GM23338 (cell line): ENCODE data around the gene SSTR5. TPM values are rescaled to one million over a fixed set of nuclear protein-coding genes. Genes with fewer than 3 reads are reported as not detected.

Experiments used
- ATAC-seq: fragments of 200-7000 bp; cut with Tn5 transposase; 3 replicates; pipeline ENCODE4 v1.9.1; 2020
- DNase-seq: peaks from one replicate; pipeline ENCODE4 v3.0.0-alpha.2; 2015; ENCODE audit warnings: low spot score
- H2AFZ ChIP-seq: fragments of 200-600 bp; sonication (generic); 2 replicates; pipeline ENCODE4 v1.8.0; 2016; ENCODE audit warnings: antibody characterized with exemption, mild to moderate bottlenecking, moderate library complexity
- H3F3A ChIP-seq: fragments of 200-600 bp; sonication (generic); replicated peaks from 2 replicates; pipeline ENCODE4 v1.8.0; 2017; ENCODE audit warnings: antibody characterized with exemption, mixed run types, low read depth
- H3K27ac ChIP-seq: fragments of 200-600 bp; sonication (generic); 2 replicates; pipeline ENCODE4 v1.6.1; 2016; ENCODE audit warnings: low read depth
- H3K27me3 ChIP-seq: fragments of 200-600 bp; sonication (generic); 2 replicates; pipeline ENCODE4 v1.8.0; 2016; ENCODE audit warnings: mild to moderate bottlenecking, mixed run types, moderate library complexity; ENCODE audit not compliant: insufficient read depth
- H3K36me3 ChIP-seq: fragments of 200-600 bp; sonication (generic); 2 replicates; pipeline ENCODE4 v1.8.0; 2016; ENCODE audit warnings: mild to moderate bottlenecking; ENCODE audit not compliant: insufficient read depth
- H3K4me1 ChIP-seq: fragments of 200-600 bp; sonication (generic); 2 replicates; pipeline ENCODE4 v1.8.0; 2016; ENCODE audit warnings: mild to moderate bottlenecking, moderate library complexity; ENCODE audit not compliant: insufficient read depth
- H3K4me2 ChIP-seq: fragments of 200-600 bp; sonication (generic); 2 replicates; pipeline ENCODE4 v1.7.1; 2017; ENCODE audit warnings: mixed run types
- H3K4me3 ChIP-seq: fragments of 200-600 bp; sonication (generic); 2 replicates; pipeline ENCODE4 v1.6.1; 2016; ENCODE audit warnings: mixed run types
- H3K79me2 ChIP-seq: fragments of 200-600 bp; sonication (generic); replicated peaks from 2 replicates; pipeline ENCODE4 v1.8.0; 2017; ENCODE audit warnings: mild to moderate bottlenecking; ENCODE audit not compliant: insufficient read depth
- H3K9me2 ChIP-seq: fragments of 200-600 bp; sonication (generic); 2 replicates; pipeline ENCODE4 v1.8.0; 2017; ENCODE audit not compliant: insufficient read depth
- H4K20me1 ChIP-seq: fragments of 200-600 bp; sonication (generic); replicated peaks from 2 replicates; pipeline ENCODE4 v1.8.0; 2017; ENCODE audit warnings: mild to moderate bottlenecking; ENCODE audit not compliant: insufficient read depth
- H3K27ac Mint-ChIP-seq: 2 replicates; pipeline ENCODE4 v1.8.0; 2020; ENCODE audit warnings: inconsistent platforms, mild to moderate bottlenecking, moderate library complexity, mixed read lengths
- H3K27me3 Mint-ChIP-seq: 3 replicates; pipeline ENCODE4 v1.8.0; 2022; ENCODE audit warnings: low read depth, mild to moderate bottlenecking, moderate library complexity, mixed read lengths, inconsistent platforms; ENCODE audit not compliant: insufficient read depth, poor library complexity
- H3K36me3 Mint-ChIP-seq: 3 replicates; pipeline ENCODE4 v1.8.0; 2021; ENCODE audit warnings: low read depth, mild to moderate bottlenecking, inconsistent platforms, moderate library complexity, mixed read lengths
- H3K4me1 Mint-ChIP-seq: 3 replicates; pipeline ENCODE4 v1.8.0; 2020; ENCODE audit warnings: mild to moderate bottlenecking, inconsistent platforms, mixed read lengths
- H3K4me3 Mint-ChIP-seq: 3 replicates; pipeline ENCODE4 v1.8.0; 2021; ENCODE audit warnings: moderate library complexity, mild to moderate bottlenecking, inconsistent platforms, mixed read lengths
- H3K9me3 Mint-ChIP-seq: 3 replicates; pipeline ENCODE4 v1.8.0; 2020; ENCODE audit warnings: moderate library complexity, mild to moderate bottlenecking, inconsistent platforms, mixed read lengths
- CREB1 ChIP-seq: fragments of 250-450 bp; sonication (Bioruptor Pico); IDR thresholded peaks from 2 replicates; pipeline ENCODE4 v1.5.0; 2020; ENCODE audit warnings: low read depth, mild to moderate bottlenecking, moderate library complexity
- EZH2 ChIP-seq: fragments of 200-600 bp; sonication (generic); IDR thresholded peaks from one replicate; pipeline ENCODE4 v1.8.0; 2017; ENCODE audit warnings: antibody characterized with exemption, mild to moderate bottlenecking, low read depth; ENCODE audit not compliant: unreplicated experiment
- EZH2phosphoT487 ChIP-seq: fragments of 200-600 bp; sonication (generic); IDR thresholded peaks from one replicate; pipeline ENCODE4 v1.8.1; 2018; ENCODE audit warnings: antibody characterized with exemption; ENCODE audit not compliant: unreplicated experiment
- JUNB ChIP-seq: IDR thresholded peaks from one replicate; pipeline ENCODE4 v1.6.1; 2016; ENCODE audit warnings: antibody characterized with exemption; ENCODE audit not compliant: unreplicated experiment
- POLR2AphosphoS5 ChIP-seq: IDR thresholded peaks from 2 replicates; pipeline ENCODE4 v1.6.1; 2016; ENCODE audit warnings: antibody characterized with exemption, low read depth
- ZNF114 ChIP-seq: fragments of 250-450 bp; sonication (Bioruptor Pico); IDR thresholded peaks from 2 replicates; pipeline ENCODE4 v1.5.0; 2020; ENCODE audit warnings: mild to moderate bottlenecking, moderate library complexity
- ZNF331 ChIP-seq: fragments of 250-450 bp; sonication (Bioruptor Pico); IDR thresholded peaks from 2 replicates; pipeline ENCODE4 v1.5.0; 2020; ENCODE audit warnings: low read depth, mild to moderate bottlenecking, moderate library complexity
- polyA plus RNA-seq: library from polyadenylated mRNA; unstranded; fragments of >200 nt; fragmentation: Nextera tagmentation; extraction: Ambion mirVana; gene quantifications from 2 replicates; pipeline ENCODE4 v1.2.1, GENCODE V29; 2016
- total RNA-seq: library from RNA; depleted of rRNA; stranded (reverse); fragments of >200 nt; shearing (Covaris generic); gene quantifications from 2 replicates; pipeline ENCODE4 v1.2.3, GENCODE V29; 2014
- TF ChIP-seq, protein P1 (sequence below): fragments of 250-450 bp; sonication (Bioruptor Pico); IDR thresholded peaks from 2 replicates; pipeline ENCODE4 v1.5.0; 2020; ENCODE audit warnings: mild to moderate bottlenecking, moderate library complexity
- TF ChIP-seq, protein P2 (sequence below): IDR thresholded peaks from one replicate; pipeline ENCODE4 v1.6.1; 2018; ENCODE audit warnings: antibody characterized with exemption; ENCODE audit not compliant: unreplicated experiment

The SSTR5 gene
- total and polyA plus RNA-seq, 2 experiments from 2014 or later, result 0.60 to 1.0 TPM

DNA sequence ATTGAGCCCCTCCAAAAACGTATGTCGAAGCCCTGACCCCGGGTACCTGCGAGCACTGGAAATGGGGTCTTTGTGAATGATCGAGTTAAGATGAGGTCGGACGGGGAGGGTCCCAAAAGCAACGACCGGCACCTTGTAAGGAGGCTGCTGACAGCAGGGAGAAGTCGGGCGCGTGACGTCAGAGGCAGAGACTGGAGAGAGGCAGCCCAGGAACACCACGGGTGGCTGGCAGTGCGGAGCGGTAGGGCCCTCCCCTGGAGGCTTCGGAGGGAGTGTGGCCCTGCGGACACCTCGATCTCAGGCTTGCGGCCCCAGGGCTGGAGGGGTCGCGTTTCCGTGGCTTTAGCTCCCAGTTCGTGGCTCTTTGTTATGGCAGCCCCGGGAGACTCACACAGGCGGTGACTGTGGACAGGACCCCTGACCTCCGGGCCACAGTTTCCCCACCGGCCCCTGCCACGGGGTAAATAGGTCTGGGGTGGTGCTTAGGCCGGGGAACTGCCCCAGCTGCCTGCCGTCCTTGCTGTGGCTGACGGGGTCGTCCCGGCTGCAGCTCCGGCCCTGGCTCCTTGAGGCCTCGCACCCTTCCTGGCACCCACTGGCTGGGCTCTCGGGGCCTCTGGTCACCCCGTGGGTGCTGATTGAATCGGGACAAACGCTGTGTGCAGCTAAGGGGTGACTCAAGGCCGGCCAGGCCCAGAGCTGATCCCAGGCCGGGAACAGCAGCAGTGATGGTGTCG lies 10.6 kb upstream of the SSTR5 start (continued):
- TF ChIP-seq, protein P1, sequence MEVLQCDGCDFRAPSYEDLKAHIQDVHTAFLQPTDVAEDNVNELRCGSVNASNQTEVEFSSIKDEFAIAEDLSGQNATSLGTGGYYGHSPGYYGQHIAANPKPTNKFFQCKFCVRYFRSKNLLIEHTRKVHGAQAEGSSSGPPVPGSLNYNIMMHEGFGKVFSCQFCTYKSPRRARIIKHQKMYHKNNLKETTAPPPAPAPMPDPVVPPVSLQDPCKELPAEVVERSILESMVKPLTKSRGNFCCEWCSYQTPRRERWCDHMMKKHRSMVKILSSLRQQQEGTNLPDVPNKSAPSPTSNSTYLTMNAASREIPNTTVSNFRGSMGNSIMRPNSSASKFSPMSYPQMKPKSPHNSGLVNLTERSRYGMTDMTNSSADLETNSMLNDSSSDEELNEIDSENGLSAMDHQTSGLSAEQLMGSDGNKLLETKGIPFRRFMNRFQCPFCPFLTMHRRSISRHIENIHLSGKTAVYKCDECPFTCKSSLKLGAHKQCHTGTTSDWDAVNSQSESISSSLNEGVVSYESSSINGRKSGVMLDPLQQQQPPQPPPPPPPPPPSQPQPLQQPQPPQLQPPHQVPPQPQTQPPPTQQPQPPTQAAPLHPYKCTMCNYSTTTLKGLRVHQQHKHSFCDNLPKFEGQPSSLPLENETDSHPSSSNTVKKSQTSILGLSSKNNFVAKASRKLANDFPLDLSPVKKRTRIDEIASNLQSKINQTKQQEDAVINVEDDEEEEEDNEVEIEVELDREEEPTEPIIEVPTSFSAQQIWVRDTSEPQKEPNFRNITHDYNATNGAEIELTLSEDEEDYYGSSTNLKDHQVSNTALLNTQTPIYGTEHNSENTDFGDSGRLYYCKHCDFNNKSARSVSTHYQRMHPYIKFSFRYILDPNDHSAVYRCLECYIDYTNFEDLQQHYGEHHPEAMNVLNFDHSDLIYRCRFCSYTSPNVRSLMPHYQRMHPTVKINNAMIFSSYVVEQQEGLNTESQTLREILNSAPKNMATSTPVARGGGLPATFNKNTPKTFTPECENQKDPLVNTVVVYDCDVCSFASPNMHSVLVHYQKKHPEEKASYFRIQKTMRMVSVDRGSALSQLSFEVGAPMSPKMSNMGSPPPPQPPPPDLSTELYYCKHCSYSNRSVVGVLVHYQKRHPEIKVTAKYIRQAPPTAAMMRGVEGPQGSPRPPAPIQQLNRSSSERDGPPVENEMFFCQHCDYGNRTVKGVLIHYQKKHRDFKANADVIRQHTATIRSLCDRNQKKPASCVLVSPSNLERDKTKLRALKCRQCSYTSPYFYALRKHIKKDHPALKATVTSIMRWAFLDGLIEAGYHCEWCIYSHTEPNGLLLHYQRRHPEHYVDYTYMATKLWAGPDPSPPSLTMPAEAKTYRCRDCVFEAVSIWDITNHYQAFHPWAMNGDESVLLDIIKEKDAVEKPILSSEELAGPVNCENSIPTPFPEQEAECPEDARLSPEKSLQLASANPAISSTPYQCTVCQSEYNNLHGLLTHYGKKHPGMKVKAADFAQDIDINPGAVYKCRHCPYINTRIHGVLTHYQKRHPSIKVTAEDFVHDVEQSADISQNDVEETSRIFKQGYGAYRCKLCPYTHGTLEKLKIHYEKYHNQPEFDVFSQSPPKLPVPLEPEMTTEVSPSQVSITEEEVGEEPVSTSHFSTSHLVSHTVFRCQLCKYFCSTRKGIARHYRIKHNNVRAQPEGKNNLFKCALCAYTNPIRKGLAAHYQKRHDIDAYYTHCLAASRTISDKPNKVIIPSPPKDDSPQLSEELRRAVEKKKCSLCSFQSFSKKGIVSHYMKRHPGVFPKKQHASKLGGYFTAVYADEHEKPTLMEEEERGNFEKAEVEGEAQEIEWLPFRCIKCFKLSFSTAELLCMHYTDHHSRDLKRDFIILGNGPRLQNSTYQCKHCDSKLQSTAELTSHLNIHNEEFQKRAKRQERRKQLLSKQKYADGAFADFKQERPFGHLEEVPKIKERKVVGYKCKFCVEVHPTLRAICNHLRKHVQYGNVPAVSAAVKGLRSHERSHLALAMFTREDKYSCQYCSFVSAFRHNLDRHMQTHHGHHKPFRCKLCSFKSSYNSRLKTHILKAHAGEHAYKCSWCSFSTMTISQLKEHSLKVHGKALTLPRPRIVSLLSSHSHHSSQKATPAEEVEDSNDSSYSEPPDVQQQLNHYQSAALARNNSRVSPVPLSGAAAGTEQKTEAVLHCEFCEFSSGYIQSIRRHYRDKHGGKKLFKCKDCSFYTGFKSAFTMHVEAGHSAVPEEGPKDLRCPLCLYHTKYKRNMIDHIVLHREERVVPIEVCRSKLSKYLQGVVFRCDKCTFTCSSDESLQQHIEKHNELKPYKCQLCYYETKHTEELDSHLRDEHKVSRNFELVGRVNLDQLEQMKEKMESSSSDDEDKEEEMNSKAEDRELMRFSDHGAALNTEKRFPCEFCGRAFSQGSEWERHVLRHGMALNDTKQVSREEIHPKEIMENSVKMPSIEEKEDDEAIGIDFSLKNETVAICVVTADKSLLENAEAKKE (CRISPR knock-in tag), result no peak

DNA sequence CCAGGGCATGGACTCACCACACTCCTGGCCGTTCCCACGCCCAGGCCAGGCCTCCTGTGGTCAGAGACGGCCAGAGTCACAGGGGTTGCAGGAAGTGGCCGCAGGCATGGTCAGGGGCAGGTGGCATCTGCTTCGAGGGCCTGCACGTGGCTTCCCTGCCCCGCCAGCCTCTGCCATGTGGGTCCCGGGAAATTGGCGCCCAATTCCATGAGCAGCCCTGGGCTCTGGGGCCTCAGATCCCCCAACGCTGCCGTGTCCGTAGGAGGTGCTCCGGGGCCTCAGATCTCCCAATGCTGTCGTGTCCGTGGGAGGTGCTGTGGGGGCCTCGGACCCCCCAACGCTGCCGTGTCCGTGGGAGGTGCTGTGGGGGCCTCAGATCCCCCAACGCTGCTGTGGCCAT lies 9.7 kb upstream of the SSTR5 start:
- H3K9me2 ChIP-seq, result no peaks in the 10 kb centered on the region
- Mint-ChIP-seq H3K4me1 (no peaks in the 10 kb centered on the region; the same call in 2 of the 3 replicates), H3K9me3 (peaks cover 8% of the 10 kb centered on the region), H3K36me3 (peaks cover 3% of the 10 kb centered on the region; the same call in 1 of the 3 replicates), H3K27ac (no peak overlapping the region), H3K27me3 (peaks cover 3% of the 10 kb centered on the region), H3K4me3 (no peak overlapping the region)
- no peaks in the 10 kb centered on the region for H3F3A ChIP-seq
- H3K36me3 ChIP-seq, result no peaks in the 10 kb centered on the region
- no peak overlapping the region for H3K27ac ChIP-seq
- TF ChIP-seq JUNB, result no peak
- no peak for TF ChIP-seq POLR2AphosphoS5
- TF ChIP-seq EZH2phosphoT487, result no peak
- TF ChIP-seq, protein P2, sequence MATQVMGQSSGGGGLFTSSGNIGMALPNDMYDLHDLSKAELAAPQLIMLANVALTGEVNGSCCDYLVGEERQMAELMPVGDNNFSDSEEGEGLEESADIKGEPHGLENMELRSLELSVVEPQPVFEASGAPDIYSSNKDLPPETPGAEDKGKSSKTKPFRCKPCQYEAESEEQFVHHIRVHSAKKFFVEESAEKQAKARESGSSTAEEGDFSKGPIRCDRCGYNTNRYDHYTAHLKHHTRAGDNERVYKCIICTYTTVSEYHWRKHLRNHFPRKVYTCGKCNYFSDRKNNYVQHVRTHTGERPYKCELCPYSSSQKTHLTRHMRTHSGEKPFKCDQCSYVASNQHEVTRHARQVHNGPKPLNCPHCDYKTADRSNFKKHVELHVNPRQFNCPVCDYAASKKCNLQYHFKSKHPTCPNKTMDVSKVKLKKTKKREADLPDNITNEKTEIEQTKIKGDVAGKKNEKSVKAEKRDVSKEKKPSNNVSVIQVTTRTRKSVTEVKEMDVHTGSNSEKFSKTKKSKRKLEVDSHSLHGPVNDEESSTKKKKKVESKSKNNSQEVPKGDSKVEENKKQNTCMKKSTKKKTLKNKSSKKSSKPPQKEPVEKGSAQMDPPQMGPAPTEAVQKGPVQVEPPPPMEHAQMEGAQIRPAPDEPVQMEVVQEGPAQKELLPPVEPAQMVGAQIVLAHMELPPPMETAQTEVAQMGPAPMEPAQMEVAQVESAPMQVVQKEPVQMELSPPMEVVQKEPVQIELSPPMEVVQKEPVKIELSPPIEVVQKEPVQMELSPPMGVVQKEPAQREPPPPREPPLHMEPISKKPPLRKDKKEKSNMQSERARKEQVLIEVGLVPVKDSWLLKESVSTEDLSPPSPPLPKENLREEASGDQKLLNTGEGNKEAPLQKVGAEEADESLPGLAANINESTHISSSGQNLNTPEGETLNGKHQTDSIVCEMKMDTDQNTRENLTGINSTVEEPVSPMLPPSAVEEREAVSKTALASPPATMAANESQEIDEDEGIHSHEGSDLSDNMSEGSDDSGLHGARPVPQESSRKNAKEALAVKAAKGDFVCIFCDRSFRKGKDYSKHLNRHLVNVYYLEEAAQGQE, result no peak
- TF ChIP-seq CREB1 (CRISPR knock-in tag), result no peak
- no peak for TF ChIP-seq EZH2
- TF ChIP-seq ZNF114 (CRISPR knock-in tag), result no peak
- TF ChIP-seq ZNF331 (CRISPR knock-in tag), result no peak
- no peaks in the 10 kb centered on the region for H4K20me1 ChIP-seq
- no peak overlapping the region for H3K4me3 ChIP-seq
- H3K4me2 ChIP-seq, result no peak overlapping the region
- H3K79me2 ChIP-seq, result no peaks in the 10 kb centered on the region
- DNase-seq, result no peak
- ATAC-seq, result no peak
- H2AFZ ChIP-seq, result no peak overlapping the region
- H3K27me3 ChIP-seq, result no peaks in the 10 kb centered on the region
- H3K4me1 ChIP-seq, result no peaks in the 10 kb centered on the region
